ENCODE measurements around the gene CAVIN4. TPM values are rescaled to one million over a fixed set of nuclear protein-coding genes. Genes with fewer than 3 reads are reported as not detected.

CAVIN4 gene
- total RNA-seq, 1 donor from 2014 or later: 79.3 TPM

- intact Hi-C loops (cut with DNase I): no loop called here
- ATAC-seq (no peak), DNase-seq (ENCODE audit: missing footprints) (no peak)
These were observed 8.2 kb downstream of the CAVIN4 start for GRCh38 chr9:100586093-100586492.

GRCh38 chr9:100587375-100587774 is 9.5 kb downstream of the CAVIN4 start:
- DNase-seq (ENCODE audit: missing footprints): no peak
- intact Hi-C loops (cut with DNase I): no loop called here
- ATAC-seq: no peak

- DNase-seq (ENCODE audit: missing footprints) (no peak), ATAC-seq (no peak)
- intact Hi-C loops (cut with DNase I): no loop called here
These were observed 11.7 kb downstream of the CAVIN4 start for GRCh38 chr9:100589582-100589981.

GRCh38 chr9:100590481-100590880 is 12.6 kb downstream of the CAVIN4 start:
- intact Hi-C loops (cut with DNase I): loop anchor here (10.0 kb wide), 3 partner anchors 236 to 1426 kb away; partner anchors contain the start of gene TEX10
- ATAC-seq (no peak), DNase-seq (ENCODE audit: missing footprints) (no peak)

GRCh38 chr9:100591139-100591538 is 13.3 kb downstream of the CAVIN4 start:
- DNase-seq (ENCODE audit: missing footprints): no peak
- no peak for ATAC-seq
- intact Hi-C loops (cut with DNase I): loop anchor here (10.0 kb wide), 3 partner anchors 236 to 1426 kb away; partner anchors contain the start of gene TEX10

GRCh38 chr9:100591639-100592412 is 13.9 kb downstream of the CAVIN4 start:
- intact Hi-C loops (cut with DNase I): loop anchor here (10.0 kb wide), 3 partner anchors 237 to 1427 kb away; partner anchors contain the start of gene TEX10
- DNase-seq (ENCODE audit: missing footprints): no peak
- ATAC-seq: no peak

- ATAC-seq (peak; percentile 80), DNase-seq (ENCODE audit: missing footprints) (no peak)
- intact Hi-C loops (cut with DNase I): loop anchor here (2.0 to 10.0 kb wide), 7 partner anchors 91 to 1431 kb away; partner anchors contain the start of gene TEX10
These were observed 17.7 kb downstream of the CAVIN4 start for GRCh38 chr9:100595391-100596199.

GRCh38 chr9:100597236-100597635 is 19.4 kb downstream of the CAVIN4 start:
- ATAC-seq (no peak), DNase-seq (ENCODE audit: missing footprints) (no peak)
- intact Hi-C loops (cut with DNase I): loop anchor here (5.0 to 10.0 kb wide), 6 partner anchors 150 to 1432 kb away; partner anchors contain the start of gene TEX10

- ATAC-seq (peak; percentile 76), DNase-seq (ENCODE audit: missing footprints) (peak; percentile 91)
- intact Hi-C loops (cut with DNase I): loop anchor here (5.0 to 10.0 kb wide), 6 partner anchors 151 to 1434 kb away; partner anchors contain the start of gene TEX10
These were observed 20.8 kb downstream of the CAVIN4 start for GRCh38 chr9:100598641-100599145.

- DNase-seq (ENCODE audit: missing footprints): no peak
- intact Hi-C loops (cut with DNase I): loop anchor here (5.0 kb wide), 1 partner anchor 517 kb away; no protein-coding TSS in a partner anchor
- ATAC-seq: no peak
These were observed 22.7 kb downstream of the CAVIN4 start for GRCh38 chr9:100600521-100601079.

GRCh38 chr9:100601216-100601615 is 23.3 kb downstream of the CAVIN4 start:
- intact Hi-C loops (cut with DNase I): loop anchor here (5.0 kb wide), 1 partner anchor 516 kb away; no protein-coding TSS in a partner anchor
- ATAC-seq: peak; percentile 51
- DNase-seq (ENCODE audit: missing footprints): no peak

GRCh38 chr9:100602342-100602801 is 24.5 kb downstream of the CAVIN4 start:
- no peak for DNase-seq (ENCODE audit: missing footprints)
- intact Hi-C loops (cut with DNase I): loop anchor here (2.0 to 5.0 kb wide), 2 partner anchors 515 to 708 kb away; no protein-coding TSS in a partner anchor
- ATAC-seq: no peak

- intact Hi-C loops (cut with DNase I): no loop called here
- no peak for DNase-seq (ENCODE audit: missing footprints)
- no peak for ATAC-seq
These were observed 27.5 kb downstream of the CAVIN4 start for GRCh38 chr9:100605405-100605804.

- ATAC-seq (no peak), DNase-seq (ENCODE audit: missing footprints) (no peak)
- intact Hi-C loops (cut with DNase I): no loop called here
These were observed 41.3 kb downstream of the CAVIN4 start for GRCh38 chr9:100619194-100619593.

GRCh38 chr9:100619665-100620064 is 41.8 kb downstream of the CAVIN4 start:
- ATAC-seq (no peak), DNase-seq (ENCODE audit: missing footprints) (no peak)
- intact Hi-C loops (cut with DNase I): no loop called here

- DNase-seq (ENCODE audit: missing footprints) (no peak), ATAC-seq (no peak)
- intact Hi-C loops (cut with DNase I): no loop called here
These were observed 46.1 kb downstream of the CAVIN4 start for GRCh38 chr9:100623969-100624368.

- no peak for DNase-seq (ENCODE audit: missing footprints)
- no peak for ATAC-seq
- intact Hi-C loops (cut with DNase I): no loop called here
These were observed 49.1 kb downstream of the CAVIN4 start for GRCh38 chr9:100626949-100627348.

- intact Hi-C loops (cut with DNase I): no loop called here
- ATAC-seq (no peak), DNase-seq (ENCODE audit: missing footprints) (no peak)
These were observed 59.9 kb downstream of the CAVIN4 start for GRCh38 chr9:100637787-100638186.

Measured in Right ventricle myocardium inferior (tissue), 1 donor.